DMS53 treated with DMSO at 0.1 percent for 48 hours (cell line): ENCODE results near the gene TDRD7.

Experiments
- DNase-seq: peaks from one replicate; lab custom pipeline; 2025; ENCODE audit not compliant: unreplicated experiment; lab: John Stamatoyannopoulos, UW

TDRD7 gene

GRCh38 chr9:97504381-97505216 is 92.7 kb downstream of the TDRD7 start:
- DNase-seq = no peak

- no peak for DNase-seq
Observed at GRCh38 chr9:97505845-97506244, 93.9 kb downstream of the TDRD7 start.

- DNase-seq = no peak
Observed at GRCh38 chr9:97506306-97506705, 94.4 kb downstream of the TDRD7 start.

- DNase-seq = no peak
Observed at GRCh38 chr9:97506787-97507186, 94.9 kb downstream of the TDRD7 start.

- DNase-seq = no peak
Observed at GRCh38 chr9:97507428-97507984, 95.6 kb downstream of the TDRD7 start.

- DNase-seq = no peak
Observed at GRCh38 chr9:97508852-97509251, 97.0 kb downstream of the TDRD7 start.

- DNase-seq = peak; percentile 11
Observed at GRCh38 chr9:97510797-97511654, 99.1 kb downstream of the TDRD7 start.

GRCh38 chr9:97511655-97512427 is 99.9 kb downstream of the TDRD7 start:
- no peak for DNase-seq

- no peak for DNase-seq
Observed at GRCh38 chr9:97512966-97513560, 101.2 kb downstream of the TDRD7 start.

GRCh38 chr9:97514531-97514930 is 102.6 kb downstream of the TDRD7 start:
- DNase-seq = no peak

GRCh38 chr9:97515662-97516061 is 103.8 kb downstream of the TDRD7 start:
- DNase-seq = no peak

GRCh38 chr9:97516111-97516510 is 104.2 kb downstream of the TDRD7 start:
- DNase-seq = no peak

- DNase-seq = no peak
Observed at GRCh38 chr9:97517331-97518089, 105.6 kb downstream of the TDRD7 start.

- DNase-seq = no peak
Observed at GRCh38 chr9:97518166-97518908, 106.4 kb downstream of the TDRD7 start.

- peak; percentile 45 for DNase-seq
Observed at GRCh38 chr9:97518909-97519307, 107.0 kb downstream of the TDRD7 start.

GRCh38 chr9:97519441-97519970 is 107.6 kb downstream of the TDRD7 start:
- no peak for DNase-seq

- no peak for DNase-seq
Observed at GRCh38 chr9:97521576-97522333, 109.9 kb downstream of the TDRD7 start.

- no peak for DNase-seq
Observed at GRCh38 chr9:97524424-97524823, 112.5 kb downstream of the TDRD7 start.
